ENCODE data around the gene RUNX2.
"Not testable (repeated sequence)": the region's sequence is repeated elsewhere in the genome, so short reads cannot be mapped to it uniquely, and the experiment has no call there.

The RUNX2 gene

DNA sequence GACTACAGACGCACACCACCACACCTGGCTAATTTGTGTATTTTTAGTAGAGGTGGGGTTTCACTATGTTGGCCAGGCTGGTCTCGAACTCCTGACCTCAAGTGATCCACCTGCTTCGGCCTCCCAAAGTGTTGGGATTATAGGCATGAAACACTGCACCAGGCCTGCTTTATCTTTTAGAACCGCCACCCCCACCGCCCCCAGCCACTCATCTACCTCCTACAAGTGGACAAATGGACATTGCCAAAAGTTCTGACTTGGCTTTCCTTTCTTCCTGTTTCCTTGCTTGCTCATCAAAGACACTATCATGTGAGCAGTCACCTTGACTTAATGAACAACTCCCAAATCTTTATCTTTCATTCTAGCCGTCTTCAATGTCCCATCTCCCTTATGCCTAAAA is 139.3 kb downstream of the RUNX2 start:
- H3K27me3 ChIP-seq (ENCODE audit: low read depth, low read length); H3K27ac ChIP-seq (ENCODE audit: low read length): not testable (repeated sequence)

DNA sequence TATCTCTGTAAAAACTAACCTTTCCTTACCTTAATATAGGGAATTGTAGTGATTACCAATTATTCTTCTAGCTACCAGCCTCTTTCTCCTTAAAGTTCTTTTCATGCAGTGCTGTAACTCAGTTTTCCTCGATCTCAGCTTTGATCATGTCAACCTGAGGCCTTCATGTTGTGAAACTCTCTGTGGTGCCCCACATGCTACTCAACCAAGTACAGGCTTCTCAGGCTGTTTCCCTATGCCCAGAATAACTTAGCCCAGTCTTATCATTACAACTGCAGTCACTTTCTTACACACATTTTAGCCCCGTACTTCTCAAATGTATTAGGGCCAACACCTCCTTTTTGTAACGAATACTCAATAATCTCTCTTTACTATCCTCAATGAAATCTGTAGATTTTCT is 139.7 kb downstream of the RUNX2 start:
- no peaks in the 10 kb centered on the region for H3K36me3 ChIP-seq (ENCODE audit: control insufficient read depth in 1 of 2, insufficient read depth in 2 of 2, low read length in 2 of 2)
- H3K4me3 ChIP-seq (ENCODE audit: low read depth in 1 of 2, low read length in 2 of 2) = no peak overlapping the region
- no peaks in the 10 kb centered on the region for H3K9me3 ChIP-seq (ENCODE audit: control insufficient read depth in 1 of 2, low read length in 2 of 2)
- H3K27ac ChIP-seq (ENCODE audit: low read length) = no peak overlapping the region
- H3K27me3 ChIP-seq (ENCODE audit: low read depth, low read length) = no peaks in the 10 kb centered on the region
- no peaks in the 10 kb centered on the region for H3K4me1 ChIP-seq (ENCODE audit: control insufficient read depth in 1 of 2, insufficient read depth in 2 of 2, low read length in 2 of 2)

More for the DNA sequence above, 139.3 kb downstream of the RUNX2 start:
- H3K4me1 ChIP-seq (ENCODE audit: control insufficient read depth in 1 of 2, insufficient read depth in 2 of 2, low read length in 2 of 2); H3K36me3 ChIP-seq (ENCODE audit: control insufficient read depth in 1 of 2, insufficient read depth in 2 of 2, low read length in 2 of 2); H3K4me3 ChIP-seq (ENCODE audit: low read depth in 1 of 2, low read length in 2 of 2); H3K9me3 ChIP-seq (ENCODE audit: control insufficient read depth in 1 of 2, low read length in 2 of 2): not testable (repeated sequence)

DNA sequence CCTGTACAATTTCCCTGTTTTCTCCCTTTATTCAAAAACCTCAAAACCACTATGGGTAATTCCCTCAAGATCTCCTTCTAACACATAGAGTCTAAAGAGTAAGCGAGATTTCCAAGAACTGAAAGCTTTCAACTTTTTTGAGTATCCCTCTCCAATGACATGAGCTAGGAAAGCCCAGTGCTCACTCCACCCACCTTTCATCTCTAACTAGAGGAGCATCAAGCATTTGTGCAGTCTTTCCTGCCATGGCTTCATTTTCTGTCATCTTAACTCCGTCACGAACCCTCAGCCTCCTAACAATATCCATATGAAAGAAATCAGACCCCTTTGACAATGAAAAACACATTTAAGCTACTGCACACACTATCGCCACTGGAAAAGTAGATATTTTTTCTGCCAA is 141.5 kb downstream of the RUNX2 start:
- no peaks in the 10 kb centered on the region for H3K9me3 ChIP-seq (ENCODE audit: control insufficient read depth in 1 of 2, low read length in 2 of 2)
- H3K4me3 ChIP-seq (ENCODE audit: low read depth in 1 of 2, low read length in 2 of 2) = no peak overlapping the region
- H3K4me1 ChIP-seq (ENCODE audit: control insufficient read depth in 1 of 2, insufficient read depth in 2 of 2, low read length in 2 of 2) = no peaks in the 10 kb centered on the region
- no peak overlapping the region for H3K27ac ChIP-seq (ENCODE audit: low read length)
- H3K36me3 ChIP-seq (ENCODE audit: control insufficient read depth in 1 of 2, insufficient read depth in 2 of 2, low read length in 2 of 2) = no peaks in the 10 kb centered on the region
- no peaks in the 10 kb centered on the region for H3K27me3 ChIP-seq (ENCODE audit: low read depth, low read length)

DNA sequence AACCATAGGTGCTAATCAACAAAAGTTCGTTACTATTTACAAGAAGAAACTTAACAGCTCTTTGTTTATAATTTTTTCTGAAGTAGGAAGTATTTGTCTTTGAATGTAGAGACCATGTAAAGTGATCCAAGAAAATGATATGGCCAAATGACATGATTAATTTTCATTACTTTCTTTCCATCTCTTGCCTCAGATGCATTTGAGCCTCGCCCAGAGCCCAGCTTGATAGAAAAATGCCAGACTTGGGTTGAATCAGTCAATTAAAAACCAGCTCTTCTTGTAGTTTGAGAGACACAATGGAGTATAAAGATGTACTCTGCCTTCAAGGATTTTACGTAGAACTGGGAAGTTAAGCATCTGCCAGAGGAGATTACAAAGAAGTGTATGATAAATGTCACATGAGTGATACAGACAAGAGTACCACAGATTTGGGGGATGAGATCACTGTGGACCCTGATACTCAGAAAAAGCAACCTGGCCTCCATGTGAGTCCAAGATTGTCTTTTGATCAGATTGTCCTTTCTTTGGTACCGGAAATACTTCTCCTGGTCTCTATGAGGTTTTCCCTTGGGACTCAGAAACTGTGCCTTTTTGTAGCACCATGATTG is 142.1 kb downstream of the RUNX2 start:
- Histone ChIP-seq H3K27me3 (ENCODE audit: low read depth, low read length) (no peaks in the 10 kb centered on the region), H3K4me3 (ENCODE audit: low read depth in 1 of 2, low read length in 2 of 2) (no peak overlapping the region), H3K27ac (ENCODE audit: low read length) (no peak overlapping the region), H3K4me1 (ENCODE audit: control insufficient read depth in 1 of 2, insufficient read depth in 2 of 2, low read length in 2 of 2) (no peaks in the 10 kb centered on the region), H3K36me3 (ENCODE audit: control insufficient read depth in 1 of 2, insufficient read depth in 2 of 2, low read length in 2 of 2) (no peaks in the 10 kb centered on the region), H3K9me3 (ENCODE audit: control insufficient read depth in 1 of 2, low read length in 2 of 2) (no peaks in the 10 kb centered on the region)

DNA sequence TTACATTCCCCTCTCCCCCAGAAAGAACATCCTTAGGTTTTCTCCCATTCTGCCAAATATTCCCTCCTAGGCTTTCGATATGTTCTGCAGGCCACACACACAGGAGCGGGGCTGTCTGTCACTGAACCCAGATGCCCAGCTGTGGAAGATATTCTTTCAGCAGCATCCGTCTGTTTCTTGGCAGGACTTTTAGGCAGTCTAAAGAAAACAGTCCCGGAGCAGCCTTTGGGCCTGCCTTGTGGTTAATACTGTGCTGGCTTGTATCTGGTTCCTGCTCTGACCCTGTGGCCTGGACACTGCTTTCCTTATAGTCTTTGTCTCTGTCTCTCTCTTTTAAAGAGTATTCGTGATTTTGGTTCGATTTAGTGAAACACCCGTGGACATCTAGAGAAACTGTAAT is 144.3 kb downstream of the RUNX2 start:
- Histone ChIP-seq H3K36me3 (ENCODE audit: control insufficient read depth in 1 of 2, insufficient read depth in 2 of 2, low read length in 2 of 2) (no peaks in the 10 kb centered on the region), H3K27ac (ENCODE audit: low read length) (no peak overlapping the region), H3K9me3 (ENCODE audit: control insufficient read depth in 1 of 2, low read length in 2 of 2) (no peaks in the 10 kb centered on the region), H3K4me3 (ENCODE audit: low read depth in 1 of 2, low read length in 2 of 2) (no peak overlapping the region), H3K4me1 (ENCODE audit: control insufficient read depth in 1 of 2, insufficient read depth in 2 of 2, low read length in 2 of 2) (no peaks in the 10 kb centered on the region), H3K27me3 (ENCODE audit: low read depth, low read length) (no peaks in the 10 kb centered on the region)

DNA sequence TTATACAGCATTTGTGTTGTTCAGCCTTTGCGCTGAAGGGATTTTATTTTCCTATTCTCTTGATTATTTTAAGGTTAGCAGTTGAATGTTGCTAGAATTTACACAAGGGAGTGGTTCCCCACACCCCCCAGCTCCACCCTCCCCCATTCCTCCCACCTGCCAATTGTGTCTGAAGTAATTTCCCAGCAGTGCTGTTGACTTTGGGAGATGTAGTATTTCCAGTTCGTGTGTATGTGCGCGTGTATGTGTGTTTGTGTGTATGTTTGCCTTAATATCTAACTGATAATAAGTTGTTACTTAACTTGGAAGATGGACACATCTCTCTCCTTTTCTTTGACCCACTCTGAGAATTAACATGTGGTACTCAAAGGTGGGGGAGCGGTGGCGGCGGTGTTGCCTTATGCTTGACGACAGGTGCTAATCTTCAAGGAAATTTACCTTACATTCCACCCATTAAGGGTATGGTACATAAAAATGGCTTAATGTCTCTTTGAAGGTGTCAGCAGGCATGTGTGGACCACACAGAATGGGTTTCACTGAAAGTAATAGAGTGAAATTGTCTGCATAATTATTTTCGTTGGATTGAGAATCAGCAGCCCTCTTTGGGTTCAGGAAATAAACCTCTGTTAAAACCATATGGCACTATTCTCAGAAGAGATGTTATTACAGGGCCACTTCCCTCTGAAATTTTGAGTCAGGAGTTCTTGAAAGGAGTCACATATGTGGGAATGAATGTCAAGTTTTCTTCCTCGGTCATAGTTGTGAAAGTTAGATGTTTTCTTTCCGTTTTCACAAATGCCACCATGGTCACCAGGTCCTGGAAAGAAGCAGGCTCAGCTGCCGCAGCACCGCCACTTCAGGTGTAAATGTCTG is 145.2 kb downstream of the RUNX2 start:
- no peaks in the 10 kb centered on the region for H3K36me3 ChIP-seq (ENCODE audit: control insufficient read depth in 1 of 2, insufficient read depth in 2 of 2, low read length in 2 of 2)
- no peaks in the 10 kb centered on the region for H3K9me3 ChIP-seq (ENCODE audit: control insufficient read depth in 1 of 2, low read length in 2 of 2)
- H3K4me1 ChIP-seq (ENCODE audit: control insufficient read depth in 1 of 2, insufficient read depth in 2 of 2, low read length in 2 of 2) = no peaks in the 10 kb centered on the region
- H3K4me3 ChIP-seq (ENCODE audit: low read depth in 1 of 2, low read length in 2 of 2) = no peak overlapping the region
- H3K27ac ChIP-seq (ENCODE audit: low read length) = no peak overlapping the region
- no peaks in the 10 kb centered on the region for H3K27me3 ChIP-seq (ENCODE audit: low read depth, low read length)

DNA sequence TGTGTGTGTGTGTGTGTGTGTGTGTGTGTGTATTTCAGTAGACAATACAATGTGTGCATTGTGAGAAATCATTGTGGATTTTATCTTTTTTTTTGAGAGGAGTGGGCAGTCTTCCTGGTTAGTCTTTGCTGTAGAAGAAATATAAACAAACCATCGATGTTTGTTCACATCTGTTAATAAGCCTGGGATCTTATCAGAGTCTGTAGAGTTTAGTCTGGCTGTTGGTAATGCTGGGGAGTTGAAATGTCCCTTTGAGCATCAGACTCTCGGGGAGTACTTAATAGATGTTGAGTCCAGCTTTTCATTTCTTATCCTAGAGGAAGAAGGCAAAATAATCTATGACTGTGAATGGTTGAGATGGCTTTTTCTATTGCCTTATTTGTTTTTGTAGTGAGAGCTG is 146.2 kb downstream of the RUNX2 start:
- no peak overlapping the region for H3K27ac ChIP-seq (ENCODE audit: low read length)
- no peaks in the 10 kb centered on the region for H3K9me3 ChIP-seq (ENCODE audit: control insufficient read depth in 1 of 2, low read length in 2 of 2)
- no peak overlapping the region for H3K4me3 ChIP-seq (ENCODE audit: low read depth in 1 of 2, low read length in 2 of 2)
- H3K27me3 ChIP-seq (ENCODE audit: low read depth, low read length) = no peaks in the 10 kb centered on the region
- H3K36me3 ChIP-seq (ENCODE audit: control insufficient read depth in 1 of 2, insufficient read depth in 2 of 2, low read length in 2 of 2) = no peaks in the 10 kb centered on the region
- no peaks in the 10 kb centered on the region for H3K4me1 ChIP-seq (ENCODE audit: control insufficient read depth in 1 of 2, insufficient read depth in 2 of 2, low read length in 2 of 2)

DNA sequence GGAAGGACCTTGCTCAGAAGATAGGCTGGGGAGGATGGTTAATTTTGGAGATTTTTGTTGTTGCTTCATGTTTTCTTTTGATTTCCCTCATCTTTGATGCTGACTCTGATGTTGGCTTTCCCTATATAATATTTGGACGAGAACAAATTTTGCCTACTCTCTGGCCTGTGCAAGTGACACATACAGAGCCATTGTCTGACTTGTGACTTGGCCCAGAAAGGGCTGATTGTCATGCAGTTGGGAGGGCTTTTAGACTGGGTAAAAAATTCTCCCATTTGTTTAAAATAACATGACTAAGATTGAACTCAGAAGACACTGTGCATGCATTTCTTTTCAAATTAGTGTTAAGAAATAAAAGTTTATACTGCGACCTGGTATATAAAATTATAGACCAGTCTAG is 148.2 kb downstream of the RUNX2 start:
- H3K4me1 ChIP-seq (ENCODE audit: control insufficient read depth in 1 of 2, insufficient read depth in 2 of 2, low read length in 2 of 2) = no peaks in the 10 kb centered on the region
- no peak overlapping the region for H3K4me3 ChIP-seq (ENCODE audit: low read depth in 1 of 2, low read length in 2 of 2)
- no peak overlapping the region for H3K27ac ChIP-seq (ENCODE audit: low read length)

DNA sequence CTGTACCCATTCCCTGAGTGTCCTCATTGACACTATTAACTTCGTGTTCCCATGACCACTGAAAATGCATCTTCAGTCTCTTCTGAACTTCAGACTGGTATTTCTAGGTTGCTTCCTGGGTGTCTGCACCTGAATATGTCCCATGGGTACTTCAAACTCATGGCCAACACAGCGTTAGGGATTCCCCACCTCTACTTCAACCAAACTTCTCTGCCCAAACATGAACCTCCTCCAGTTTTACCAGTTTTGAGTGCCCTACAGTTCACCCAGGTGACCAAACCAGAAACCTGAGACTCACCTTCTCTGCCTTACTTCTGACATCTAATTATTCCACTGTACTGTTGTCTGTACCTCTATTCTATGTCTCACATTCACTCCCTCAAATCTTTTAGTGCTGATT is 149.1 kb downstream of the RUNX2 start:
- Histone ChIP-seq H3K4me1 (ENCODE audit: control insufficient read depth in 1 of 2, insufficient read depth in 2 of 2, low read length in 2 of 2) (no peaks in the 10 kb centered on the region), H3K9me3 (ENCODE audit: control insufficient read depth in 1 of 2, low read length in 2 of 2) (no peaks in the 10 kb centered on the region), H3K27ac (ENCODE audit: low read length) (no peak overlapping the region), H3K4me3 (ENCODE audit: low read depth in 1 of 2, low read length in 2 of 2) (no peak overlapping the region), H3K27me3 (ENCODE audit: low read depth, low read length) (no peaks in the 10 kb centered on the region), H3K36me3 (ENCODE audit: control insufficient read depth in 1 of 2, insufficient read depth in 2 of 2, low read length in 2 of 2) (peaks cover 0 to 4% of the 10 kb centered on the region in 2 donors)

More for the DNA sequence above, 148.2 kb downstream of the RUNX2 start:
- Histone ChIP-seq H3K9me3 (ENCODE audit: control insufficient read depth in 1 of 2, low read length in 2 of 2) (no peaks in the 10 kb centered on the region), H3K27me3 (ENCODE audit: low read depth, low read length) (no peaks in the 10 kb centered on the region), H3K36me3 (ENCODE audit: control insufficient read depth in 1 of 2, insufficient read depth in 2 of 2, low read length in 2 of 2) (peaks cover 0 to 4% of the 10 kb centered on the region in 2 donors)

DNA sequence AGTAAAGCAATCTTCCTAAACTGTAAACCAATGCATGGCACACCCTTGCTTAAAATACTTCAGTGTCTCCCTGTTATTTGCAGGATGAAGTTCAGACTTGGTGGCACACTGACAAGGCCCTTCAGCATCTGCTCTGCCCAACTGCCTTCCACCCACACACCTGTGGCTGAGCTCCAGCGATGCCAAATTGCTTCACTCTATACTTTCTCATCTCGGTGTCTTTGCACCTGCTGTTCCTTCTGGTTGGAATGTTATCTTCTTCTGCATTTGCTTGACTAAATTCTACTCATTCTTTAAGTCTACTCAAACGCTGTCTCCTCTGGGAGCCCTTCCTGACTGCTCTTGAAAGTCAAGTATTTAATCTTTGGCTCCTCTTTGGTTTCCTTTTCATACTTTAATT is 149.7 kb downstream of the RUNX2 start:
- Histone ChIP-seq H3K4me1 (ENCODE audit: control insufficient read depth in 1 of 2, insufficient read depth in 2 of 2, low read length in 2 of 2) (no peaks in the 10 kb centered on the region), H3K9me3 (ENCODE audit: control insufficient read depth in 1 of 2, low read length in 2 of 2) (no peaks in the 10 kb centered on the region), H3K4me3 (ENCODE audit: low read depth in 1 of 2, low read length in 2 of 2) (no peak overlapping the region), H3K27me3 (ENCODE audit: low read depth, low read length) (no peaks in the 10 kb centered on the region), H3K27ac (ENCODE audit: low read length) (no peak overlapping the region), H3K36me3 (ENCODE audit: control insufficient read depth in 1 of 2, insufficient read depth in 2 of 2, low read length in 2 of 2) (peaks cover 0 to 4% of the 10 kb centered on the region in 2 donors)

DNA sequence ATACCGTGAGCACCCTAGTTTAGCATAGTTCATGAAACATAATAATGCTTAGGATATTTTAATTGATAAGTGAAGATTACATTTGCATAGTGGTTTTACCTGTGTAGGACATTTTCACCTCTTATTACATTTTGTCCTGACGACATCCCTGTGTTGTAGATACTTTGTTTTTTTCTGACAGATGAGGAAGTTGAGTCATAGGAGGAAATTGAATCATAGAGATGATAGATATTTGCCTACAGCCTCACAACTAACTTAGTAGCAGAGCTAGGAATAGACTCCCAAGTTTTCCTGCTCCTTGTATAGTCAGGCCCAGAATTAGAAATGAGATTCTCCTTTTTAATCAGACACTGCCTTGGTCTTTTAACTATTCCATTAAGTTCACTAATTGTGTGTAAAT is 150.1 kb downstream of the RUNX2 start:
- H3K4me1 ChIP-seq (ENCODE audit: control insufficient read depth in 1 of 2, insufficient read depth in 2 of 2, low read length in 2 of 2) = no peaks in the 10 kb centered on the region
- no peak overlapping the region for H3K4me3 ChIP-seq (ENCODE audit: low read depth in 1 of 2, low read length in 2 of 2)
- no peaks in the 10 kb centered on the region for H3K9me3 ChIP-seq (ENCODE audit: control insufficient read depth in 1 of 2, low read length in 2 of 2)
- no peak overlapping the region for H3K27ac ChIP-seq (ENCODE audit: low read length)
- peaks cover 0 to 5% of the 10 kb centered on the region in 2 donors for H3K36me3 ChIP-seq (ENCODE audit: control insufficient read depth in 1 of 2, insufficient read depth in 2 of 2, low read length in 2 of 2)
- no peaks in the 10 kb centered on the region for H3K27me3 ChIP-seq (ENCODE audit: low read depth, low read length)

Data from muscle layer of duodenum (tissue), 2 donors.